ENCODE results near the gene CAMLG. TPM values are rescaled to one million over a fixed set of nuclear protein-coding genes. Genes with fewer than 3 reads are reported as not detected.

Gene CAMLG
- total and polyA plus RNA-seq, 2 of the 8 experiments (the other 6 are each of a cell fraction or from before 2014, with no cell fraction given) = 12.3 to 42.8 TPM

GRCh38 chr5:134784241-134784920 is 46.0 kb downstream of the CAMLG start:
- Histone ChIP-seq H2BK120ac (replicated peaks; ENCODE audit: low read depth, low read length) (no peak overlapping the region), H3K79me2 (ENCODE audit: control insufficient read depth in 1 of 2, insufficient read depth in 2 of 2, low read length in 2 of 2) (no peaks in the 10 kb centered on the region), H2BK20ac (ENCODE audit: low read length) (no peak overlapping the region), H3K56ac (replicated peaks; ENCODE audit: insufficient read length, low read depth, low read length) (no peak overlapping the region), H3K14ac (ENCODE audit: insufficient read length) (no peak overlapping the region), H3K4ac (replicated peaks; ENCODE audit: insufficient read length, low read depth, low read length) (no peak overlapping the region), H3K23me2 (ENCODE audit: low read depth, low read length) (no peaks in the 10 kb centered on the region), H3K4me1 (replicated peaks in 1 of 4; ENCODE audit: control insufficient read depth in 3 of 4, insufficient read depth in 4 of 4, low read length in 3 of 4) (peaks cover 0 to 2% (median 0%) of the 10 kb centered on the region in 4 experiments; a peak in 2 of 7 replicates), H3K9me3 (ENCODE audit: insufficient read depth in 2 of 2, low read depth in 1 of 2, low read length in 1 of 2) (no peaks in the 10 kb centered on the region), H4K91ac (replicated peaks; ENCODE audit: insufficient read length, low read length) (no peak overlapping the region), H2BK15ac (ENCODE audit: low read length) (no peak overlapping the region), H4K20me1 (replicated peaks in 1 of 2; ENCODE audit: control insufficient read depth in 1 of 2, insufficient read depth in 2 of 2, low read length in 2 of 2) (peaks cover 0 to 1% of the 10 kb centered on the region in 2 experiments), H2BK5ac (ENCODE audit: low read depth, low read length) (no peak overlapping the region), H3K9ac (replicated peaks in 1 of 4; ENCODE audit: extremely low read depth in 1 of 4, low read depth in 3 of 4, low read length in 3 of 4) (no peak overlapping the region), H3K27me3 (replicated peaks in 1 of 4; ENCODE audit: control insufficient read depth in 3 of 4, extremely low read depth in 1 of 4, insufficient read depth in 3 of 4, low read length in 3 of 4) (no peaks in the 10 kb centered on the region), H3K4me3 (ENCODE audit: extremely low read depth in 1 of 4, insufficient read depth in 2 of 4, low read depth in 3 of 4, low read length in 4 of 4) (0 out of 8 replicates have a peak overlapping the region, but pooled peaks of 1 of the 4 experiments have one; percentile 3), H4K8ac (ENCODE audit: extremely low read depth, insufficient read depth, low read length) (no peak overlapping the region), H2AK5ac (ENCODE audit: low read depth, low read length) (no peak overlapping the region), H2AFZ (ENCODE audit: low read length) (no peak overlapping the region), H3K36me3 (ENCODE audit: control insufficient read depth in 2 of 4, insufficient read depth in 4 of 4, low read length in 3 of 4) (peaks cover 22 to 84% (median 63%) of the 10 kb centered on the region in 4 experiments), H4K5ac (ENCODE audit: insufficient read length, low read depth, low read length) (no peak overlapping the region), H3K4me2 (ENCODE audit: insufficient read depth in 1 of 2, low read depth in 2 of 2, low read length in 2 of 2) (no peak overlapping the region), H3K23ac (ENCODE audit: insufficient read length) (no peak overlapping the region), H3K27ac (ENCODE audit: low read depth, low read length) (no peak overlapping the region), H3K18ac (ENCODE audit: extremely low read depth, low read length) (no peak overlapping the region), H3K79me1 (ENCODE audit: low read depth, low read length) (no peaks in the 10 kb centered on the region), H2BK12ac (ENCODE audit: low read depth, low read length) (no peak overlapping the region)
- 87% methylated on average over 4 of the region's 4 CpGs; no CpG with 5 or more reads in 1 of the 2 experiments for WGBS, 2 experiments (ENCODE audit: extremely low coverage in 1 of 2, insufficient coverage in 1 of 2, insufficient read length in 1 of 2, insufficient replicate concordance in 2 of 2, low coverage in 1 of 2, low lambda C conversion rate in 2 of 2, missing lambda C conversion rate in 1 of 2)
- ChIA-PET CTCF (ENCODE audit: partially characterized antibody) (interaction anchor here (1.3 kb wide), 1 partner anchor 120 kb away, joined by 3 read pairs; no protein-coding TSS in a partner anchor), POLR2A (ENCODE audit: partially characterized antibody) (interaction anchor here (0.7 to 0.9 kb wide), 2 partner anchors 15 to 46 kb away, joined by 3 read pairs; partner anchors contain the start of gene CAMLG)
- DNase-seq (ENCODE audit: low read depth in 1 of 2, low spot score in 2 of 2) (no peak), FAIRE-seq (no peak)
- TF ChIP-seq SIX5 (IDR thresholded peaks at IDR 0.05; ENCODE audit: low read depth, low read length) (no peak), SP4 (IDR thresholded peaks at IDR 0.05; ENCODE audit: low read length) (no peak), GABPA (IDR thresholded peaks at IDR 0.05; ENCODE audit: borderline replicate concordance, insufficient read depth, low read length) (no peak), MAX (IDR thresholded peaks at IDR 0.05) (no peak), CHD2 (IDR thresholded peaks at IDR 0.05; ENCODE audit: low read length) (no peak)

Measured in H1 (cell line).